Measurements from ENCODE around the gene SLCO3A1. TPM values are rescaled to one million over a fixed set of nuclear protein-coding genes. Genes with fewer than 3 reads are reported as not detected.
A peak's percentile ranks its signal among the peaks of the same experiment; 100 is the strongest.

Gene SLCO3A1
- total RNA-seq, 4 donors from 2014 or later: 23.1 to 62.8 (median 35.1) TPM

DNA sequence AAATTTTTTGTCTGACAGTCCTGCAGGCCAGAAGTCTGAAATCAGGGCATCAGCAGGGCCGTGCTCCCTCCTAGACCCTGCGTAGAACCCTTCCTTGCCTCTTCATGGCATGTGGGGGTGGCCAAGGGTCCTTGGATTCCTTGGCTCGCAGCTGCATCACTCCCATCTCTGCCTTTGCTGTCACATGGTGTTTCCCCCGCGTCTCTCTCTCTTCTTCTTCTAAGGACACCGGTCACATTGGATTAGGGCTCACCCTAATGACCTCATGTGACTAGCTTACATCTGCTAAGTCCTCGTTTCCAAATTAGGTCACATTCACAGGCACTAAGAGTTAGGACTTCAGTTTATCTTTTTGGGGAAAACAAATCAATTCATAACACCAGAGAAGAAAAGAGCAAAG lies 12.0 kb downstream of the SLCO3A1 start:
- WGBS, 2 donors: 60 to 68% methylated on average over 7 of the region's 7 CpGs
- intact Hi-C loops (cut with DNase I; ENCODE audit: low total_unique reads): no loop called here
- TF ChIP-seq, protein P1, sequence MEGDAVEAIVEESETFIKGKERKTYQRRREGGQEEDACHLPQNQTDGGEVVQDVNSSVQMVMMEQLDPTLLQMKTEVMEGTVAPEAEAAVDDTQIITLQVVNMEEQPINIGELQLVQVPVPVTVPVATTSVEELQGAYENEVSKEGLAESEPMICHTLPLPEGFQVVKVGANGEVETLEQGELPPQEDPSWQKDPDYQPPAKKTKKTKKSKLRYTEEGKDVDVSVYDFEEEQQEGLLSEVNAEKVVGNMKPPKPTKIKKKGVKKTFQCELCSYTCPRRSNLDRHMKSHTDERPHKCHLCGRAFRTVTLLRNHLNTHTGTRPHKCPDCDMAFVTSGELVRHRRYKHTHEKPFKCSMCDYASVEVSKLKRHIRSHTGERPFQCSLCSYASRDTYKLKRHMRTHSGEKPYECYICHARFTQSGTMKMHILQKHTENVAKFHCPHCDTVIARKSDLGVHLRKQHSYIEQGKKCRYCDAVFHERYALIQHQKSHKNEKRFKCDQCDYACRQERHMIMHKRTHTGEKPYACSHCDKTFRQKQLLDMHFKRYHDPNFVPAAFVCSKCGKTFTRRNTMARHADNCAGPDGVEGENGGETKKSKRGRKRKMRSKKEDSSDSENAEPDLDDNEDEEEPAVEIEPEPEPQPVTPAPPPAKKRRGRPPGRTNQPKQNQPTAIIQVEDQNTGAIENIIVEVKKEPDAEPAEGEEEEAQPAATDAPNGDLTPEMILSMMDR (IDR thresholded peaks at IDR 0.05): no peak
- no peak for TF ChIP-seq POLR2A (IDR thresholded peaks at IDR 0.05)
- no peak overlapping the region for H3K4me3 ChIP-seq (ENCODE audit: low read depth, poor library complexity, severe bottlenecking)
- no peak for DNase-seq (ENCODE audit: low spot score in 2 of 2)

- no peak overlapping the region for H3K4me3 ChIP-seq (ENCODE audit: low read depth, poor library complexity, severe bottlenecking)
- TF ChIP-seq, protein P1 (IDR thresholded peaks at IDR 0.05): no peak
- TF ChIP-seq POLR2A (IDR thresholded peaks at IDR 0.05): no peak
- intact Hi-C loops (cut with DNase I; ENCODE audit: low total_unique reads): no loop called here
- DNase-seq (ENCODE audit: low spot score in 2 of 2): no peak
- WGBS, 2 donors: 51 to 55% methylated on average over 5 of the region's 5 CpGs
These were observed 12.4 kb downstream of the SLCO3A1 start for GRCh38 chr15:91865950-91866349.

- intact Hi-C loops (cut with DNase I; ENCODE audit: low total_unique reads): no loop called here
- H3K4me3 ChIP-seq (ENCODE audit: low read depth, poor library complexity, severe bottlenecking): no peak overlapping the region
- WGBS, 2 donors: 20 to 24% methylated on average over 6 of the region's 6 CpGs
- TF ChIP-seq POLR2A (IDR thresholded peaks at IDR 0.05): no peak
- TF ChIP-seq, protein P1 (IDR thresholded peaks at IDR 0.05): no peak
- peak in 1 of 2 donors; percentile 65 for DNase-seq (ENCODE audit: low spot score in 2 of 2)
These were observed 12.9 kb downstream of the SLCO3A1 start for GRCh38 chr15:91866371-91866905.

DNA sequence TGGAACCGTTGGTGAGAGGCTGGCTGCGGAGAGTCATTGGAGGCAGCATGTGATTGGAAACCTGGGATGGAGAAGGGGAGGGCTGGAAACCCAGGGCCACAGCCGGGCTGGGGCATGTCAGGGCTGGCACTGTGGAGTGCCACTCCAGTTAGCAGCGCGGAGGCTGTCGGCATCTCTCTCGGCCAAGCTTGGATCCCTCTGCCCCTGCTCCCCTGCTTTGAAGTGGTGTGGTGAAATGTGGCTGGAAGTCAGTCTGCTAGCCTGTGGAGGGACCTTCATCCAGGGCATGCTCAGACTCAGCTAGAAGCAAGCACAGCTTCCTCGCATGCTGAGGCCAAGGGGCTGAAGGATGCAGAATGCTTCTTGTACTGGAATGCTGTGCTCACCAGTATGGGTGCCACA lies 13.5 kb downstream of the SLCO3A1 start:
- no peak for TF ChIP-seq POLR2A (IDR thresholded peaks at IDR 0.05)
- TF ChIP-seq, protein P1 (IDR thresholded peaks at IDR 0.05): no peak
- peak in 1 of 2 donors; percentile 60 for DNase-seq (ENCODE audit: low spot score in 2 of 2)
- intact Hi-C loops (cut with DNase I; ENCODE audit: low total_unique reads): no loop called here
- no peak overlapping the region for H3K4me3 ChIP-seq (ENCODE audit: low read depth, poor library complexity, severe bottlenecking)
- WGBS, 2 donors: 23 to 40% methylated on average over 8 of the region's 8 CpGs

GRCh38 chr15:91867581-91868026 lies 14.1 kb downstream of the SLCO3A1 start:
- intact Hi-C loops (cut with DNase I; ENCODE audit: low total_unique reads): no loop called here
- H3K4me3 ChIP-seq (ENCODE audit: low read depth, poor library complexity, severe bottlenecking): no peak overlapping the region
- WGBS, 2 donors: 19 to 21% methylated on average over 8 of the region's 8 CpGs
- TF ChIP-seq POLR2A (IDR thresholded peaks at IDR 0.05): no peak
- TF ChIP-seq, protein P1 (IDR thresholded peaks at IDR 0.05): no peak
- DNase-seq (ENCODE audit: low spot score in 2 of 2): peak; percentile 79 to 93
